IMR-90 (cell line): ENCODE data around the gene CIAO3. TPM values are rescaled to one million over a fixed set of nuclear protein-coding genes. Genes with fewer than 3 reads are reported as not detected.

ENCODE experiments used
- ATAC-seq: fragments of 200-7000 bp; cut with Tn5 transposase; 2 replicates; pipeline ENCODE4 v1.9.1; 2020; ENCODE audit warnings: low read depth, mild to moderate bottlenecking, moderate library complexity
- BruUV-seq: library from RNA; stranded (reverse); fragments of 400-500 nt; replicated peaks from 2 replicates; lab custom pipeline; 2021; lab: Mats Ljungman, UMichigan
- CTCF ChIA-PET: fragments of 300-600 bp; formaldehyde crosslinking; extraction: SDS; loops from one replicate; lab custom pipeline; 2021; ENCODE audit warnings: antibody characterized with exemption; lab: Yijun Ruan, JAX
- POLR2A ChIA-PET: fragments of 300-600 bp; sonication (Branson Sonifier 250); formaldehyde crosslinking; loops from one replicate; lab custom pipeline; 2022; ENCODE audit warnings: antibody characterized with exemption; ENCODE audit not compliant: unreplicated experiment; lab: Charles Lee
- DNase-seq: peaks from one replicate; pipeline ENCODE4 v3.0.0; 2013
- H2AFZ ChIP-seq: replicated peaks from 2 replicates; pipeline ENCODE3; 2013; ENCODE audit warnings: low read length, mild to moderate bottlenecking; ENCODE audit not compliant: poor library complexity
- H2AK5ac ChIP-seq: 2 replicates; pipeline ENCODE4 v1.6.1; 2013; ENCODE audit warnings: low read depth, low read length, inconsistent platforms
- H2AK9ac ChIP-seq: replicated peaks from 2 replicates; pipeline ENCODE3; 2013; ENCODE audit warnings: mild to moderate bottlenecking, low read depth, low read length, moderate library complexity; ENCODE audit not compliant: poor library complexity
- H2BK120ac ChIP-seq: 2 replicates; pipeline ENCODE4 v1.6.1; 2013; ENCODE audit warnings: low read depth, low read length, inconsistent platforms
- H2BK15ac ChIP-seq: 3 replicates; pipeline ENCODE4 v1.6.1; 2013; ENCODE audit warnings: low read depth, low read length, inconsistent platforms
- H2BK20ac ChIP-seq: 2 replicates; pipeline ENCODE4 v1.6.1; 2013; ENCODE audit warnings: low read depth, mild to moderate bottlenecking, inconsistent platforms, low read length, moderate library complexity
- H2BK5ac ChIP-seq: 2 replicates; pipeline ENCODE4 v1.6.1; 2013; ENCODE audit warnings: mild to moderate bottlenecking, low read depth, low read length, inconsistent platforms; ENCODE audit not compliant: poor library complexity, severe bottlenecking
- H3K14ac ChIP-seq: replicated peaks from 2 replicates; pipeline ENCODE4 v1.6.1; 2013; ENCODE audit warnings: low read depth, low read length, inconsistent platforms
- H3K18ac ChIP-seq: 2 replicates; pipeline ENCODE4 v1.6.1; 2013; ENCODE audit warnings: low read depth, low read length, control low read depth
- H3K23ac ChIP-seq: 2 replicates; pipeline ENCODE4 v1.6.1; 2013; ENCODE audit warnings: low read depth, low read length, inconsistent platforms
- H3K27ac ChIP-seq: 2 replicates; pipeline ENCODE4 v1.5.1; 2013; ENCODE audit warnings: mild to moderate bottlenecking, control low read depth, low read length; ENCODE audit not compliant: insufficient read depth
- H3K27me3 ChIP-seq: 2 replicates; pipeline ENCODE4 v1.6.1; 2013; ENCODE audit warnings: low read length; ENCODE audit not compliant: control insufficient read depth, insufficient read depth
- H3K36me3 ChIP-seq: 2 replicates; pipeline ENCODE4 v1.6.1; 2013; ENCODE audit warnings: low read length, mixed read lengths; ENCODE audit not compliant: control insufficient read depth, insufficient read depth
- H3K4ac ChIP-seq: 2 replicates; pipeline ENCODE4 v1.6.1; 2013; ENCODE audit warnings: low read depth, low read length, inconsistent platforms
- H3K4me1 ChIP-seq: 2 replicates; pipeline ENCODE4 v1.6.1; 2013; ENCODE audit warnings: low read length, mixed read lengths; ENCODE audit not compliant: control insufficient read depth, insufficient read depth
- H3K4me2 ChIP-seq: 2 replicates; pipeline ENCODE4 v1.6.1; 2013; ENCODE audit warnings: low read depth, mild to moderate bottlenecking, control low read depth, low read length, moderate library complexity
- H3K4me3 ChIP-seq: 2 replicates; pipeline ENCODE4 v1.5.1; 2013; ENCODE audit warnings: low read depth, mild to moderate bottlenecking, control low read depth, low read length, moderate library complexity; ENCODE audit not compliant: insufficient read depth
- H3K56ac ChIP-seq: 2 replicates; pipeline ENCODE4 v1.6.1; 2013; ENCODE audit warnings: low read length, inconsistent platforms; ENCODE audit not compliant: insufficient read depth; ENCODE audit errors: extremely low read depth
- H3K79me1 ChIP-seq, 2 experiments: 2 replicates each; pipeline ENCODE4 v1.6.1; 2013; ENCODE audit warnings: low read length in 2 of 2, inconsistent platforms in 1 of 2, low read depth in 1 of 2
- H3K9ac ChIP-seq: 2 replicates; pipeline ENCODE4 v1.6.1; 2013; ENCODE audit warnings: low read depth, low read length, control low read depth
- H3K9me1 ChIP-seq: 2 replicates; pipeline ENCODE4 v1.6.1; 2013; ENCODE audit warnings: low read length, inconsistent platforms; ENCODE audit not compliant: insufficient read depth
- H3K9me3 ChIP-seq: 2 replicates; pipeline ENCODE4 v1.6.1; 2013; ENCODE audit warnings: low read length; ENCODE audit not compliant: control insufficient read depth, insufficient read depth
- H4K20me1 ChIP-seq: 2 replicates; pipeline ENCODE4 v1.6.1; 2013; ENCODE audit warnings: low read length, inconsistent platforms; ENCODE audit not compliant: insufficient read depth
- H4K5ac ChIP-seq: 2 replicates; pipeline ENCODE4 v1.6.1; 2013; ENCODE audit warnings: mild to moderate bottlenecking, low read depth, low read length, control low read depth
- H4K8ac ChIP-seq, 2 experiments: 2 replicates each; pipeline ENCODE4 v1.6.1; 2013; ENCODE audit warnings: low read depth in 2 of 2, low read length in 2 of 2, control low read depth in 1 of 2, inconsistent platforms in 1 of 2
- H4K91ac ChIP-seq: 2 replicates; pipeline ENCODE4 v1.6.1; 2013; ENCODE audit warnings: low read depth, low read length, inconsistent platforms; ENCODE audit not compliant: insufficient read depth
- BHLHE40 ChIP-seq: fragments of 150-350 bp; IDR thresholded peaks from 2 replicates; pipeline ENCODE4 v1.6.1; 2016; ENCODE audit warnings: mild to moderate bottlenecking, low read depth, low read length
- CEBPB ChIP-seq: IDR thresholded peaks from 2 replicates; pipeline ENCODE4 v1.6.1; 2012; ENCODE audit warnings: low read depth, low read length, improper control_type of control experiment
- CHD1 ChIP-seq: IDR thresholded peaks from 2 replicates; pipeline ENCODE4 v1.6.1; 2012; ENCODE audit warnings: low read depth, low read length, improper control_type of control experiment
- CTCF ChIP-seq: conservative IDR thresholded peaks from 2 replicates; pipeline ENCODE4 v1.5.1; 2012; ENCODE audit warnings: mild to moderate bottlenecking, low read depth, low read length, improper control_type of control experiment
- ELK1 ChIP-seq: fragments of 150-350 bp; IDR thresholded peaks from 2 replicates; pipeline ENCODE4 v1.6.1; 2016; ENCODE audit warnings: low read depth, mild to moderate bottlenecking, low read length, moderate library complexity, borderline replicate concordance
- FOS ChIP-seq: fragments of 150-350 bp; IDR thresholded peaks from 2 replicates; pipeline ENCODE4 v1.6.1; 2016; ENCODE audit warnings: low read depth, low read length
- MAFK ChIP-seq: IDR thresholded peaks from 2 replicates; pipeline ENCODE4 v1.6.1; 2012; ENCODE audit warnings: low read depth, low read length, improper control_type of control experiment
- MAZ ChIP-seq: IDR thresholded peaks from 2 replicates; pipeline ENCODE4 v1.6.1; 2012; ENCODE audit warnings: low read depth, mild to moderate bottlenecking, low read length, improper control_type of control experiment, moderate library complexity, borderline replicate concordance
- MXI1 ChIP-seq: IDR thresholded peaks from 2 replicates; pipeline ENCODE4 v1.6.1; 2012; ENCODE audit warnings: low read depth, mild to moderate bottlenecking, low read length, moderate library complexity, borderline replicate concordance
- NFE2L2 ChIP-seq: fragments of 150-350 bp; IDR thresholded peaks from 2 replicates; pipeline ENCODE4 v1.6.1; 2016; ENCODE audit warnings: low read depth, mild to moderate bottlenecking, low read length
- POLR2A ChIP-seq: IDR thresholded peaks from 2 replicates; pipeline ENCODE4 v1.6.1; 2012; ENCODE audit warnings: mild to moderate bottlenecking, low read depth, low read length
- RAD21 ChIP-seq: IDR thresholded peaks from 2 replicates; pipeline ENCODE4 v1.6.1; 2012; ENCODE audit warnings: low read length, improper control_type of control experiment
- RCOR1 ChIP-seq: IDR thresholded peaks from 2 replicates; pipeline ENCODE4 v1.6.1; 2012; ENCODE audit warnings: mild to moderate bottlenecking, low read length, improper control_type of control experiment; ENCODE audit not compliant: insufficient replicate concordance
- RFX5 ChIP-seq: IDR thresholded peaks from 2 replicates; pipeline ENCODE4 v1.8.0; 2012; ENCODE audit warnings: low read depth, mild to moderate bottlenecking, low read length, moderate library complexity
- SMC3 ChIP-seq: fragments of 150-350 bp; IDR thresholded peaks from 2 replicates; pipeline ENCODE4 v1.6.1; 2016; ENCODE audit warnings: low read depth, mild to moderate bottlenecking, antibody characterized with exemption, low read length, moderate library complexity
- USF2 ChIP-seq: fragments of 150-350 bp; IDR thresholded peaks from 2 replicates; pipeline ENCODE4 v1.6.1; 2017; ENCODE audit warnings: mild to moderate bottlenecking, antibody characterized with exemption, low read length, low read depth
- WGBS, 2 experiments: methylation state at CpG; one replicate each; pipeline versions ENCODE4 v1.1.5 to v1.1.7; 2013; ENCODE audit warnings: missing lambda C conversion rate in 2 of 2; ENCODE audit not compliant: insufficient read length in 1 of 2; ENCODE audit errors: extremely low coverage in 2 of 2; 5-methylcytosine and 5-hydroxymethylcytosine counted together
- dilution Hi-C: fragments of 300-500 bp; cut with HindIII; formaldehyde crosslinking; loops from one replicate; pipeline ENCODE4 v1.14.3; 2018; ENCODE audit warnings: low sequenced_read_pairs; ENCODE audit not compliant: unreplicated experiment
- in situ Hi-C: fragments of 300-500 bp; cut with MboI; formaldehyde crosslinking; loops from 3 replicates; pipeline ENCODE4 v1.14.3; 2019; ENCODE audit warnings: low sequenced_read_pairs, inconsistent platforms, mixed read lengths
- intact Hi-C: fragments of 100-400 bp; cut with micrococcal nuclease; formaldehyde crosslinking; loops from 2 replicates; pipeline ENCODE4 v1.10.0; 2022
- polyA plus RNA-seq, 3 experiments: library from polyadenylated mRNA; depleted of rRNA; stranded (reverse); fragments of >200 nt; gene quantifications; 2 replicates each; pipeline ENCODE4 v1.2.3, GENCODE V29; 2012; ENCODE audit warnings: low replicate concordance in 1 of 3
- total RNA-seq: library from RNA; depleted of rRNA; stranded (reverse); fragments of >200 nt; gene quantifications from 2 replicates; pipeline ENCODE4 v1.2.3, GENCODE V29; 2012

CIAO3 gene
- total and polyA plus RNA-seq, 2 of the 4 experiments (the other 2 are of a cell fraction): 17.0 to 20.2 TPM

GRCh38 chr16:776824-777223 lies 36.0 kb upstream of the CIAO3 start:
- H3K4me3 ChIP-seq: no peak overlapping the region
- ChIA-PET CTCF (no interaction called here), POLR2A (no interaction called here)
- no peak overlapping the region for H3K4ac ChIP-seq
- BruUV-seq: no TSS peak
- H3K9ac ChIP-seq: no peak overlapping the region
- no peaks in the 10 kb centered on the region for H3K36me3 ChIP-seq
- H3K27me3 ChIP-seq: peaks cover 9% of the 10 kb centered on the region; the same call in 1 of the 2 replicates
- H3K4me2 ChIP-seq: no peak overlapping the region
- no peak overlapping the region for H3K27ac ChIP-seq
- 90% methylated on average over 5 of the region's 9 CpGs; no CpG with 5 or more reads in 1 of the 2 experiments for whole genome bisulfite sequencing, 2 experiments
- no peak overlapping the region for H2BK20ac ChIP-seq
- no peak overlapping the region for H2BK5ac ChIP-seq
- no peak overlapping the region for H3K56ac ChIP-seq
- in situ Hi-C loops: no loop called here
- no peaks in the 10 kb centered on the region for H3K4me1 ChIP-seq
- no peak overlapping the region for H2AK9ac ChIP-seq
- ATAC-seq (no peak), DNase-seq (no peak)
- no peak overlapping the region for H4K8ac ChIP-seq
- TF ChIP-seq ELK1 (no peak), RAD21 (no peak), SMC3 (no peak), FOS (no peak), MAZ (no peak), RFX5 (no peak), USF2 (no peak), RCOR1 (no peak), CTCF (no peak), MAFK (no peak), CHD1 (no peak), POLR2A (no peak), MXI1 (no peak), NFE2L2 (no peak), BHLHE40 (no peak), CEBPB (no peak)
- H2BK15ac ChIP-seq: no peak overlapping the region
- H4K20me1 ChIP-seq: no peaks in the 10 kb centered on the region
- no peak overlapping the region for H2AFZ ChIP-seq
- H3K9me3 ChIP-seq: no peaks in the 10 kb centered on the region
- no peak overlapping the region for H3K14ac ChIP-seq
- no peak overlapping the region for H3K23ac ChIP-seq
- H2BK120ac ChIP-seq: no peak overlapping the region
- H2AK5ac ChIP-seq: no peak overlapping the region
- no peak overlapping the region for H4K5ac ChIP-seq
- dilution Hi-C loops: no loop called here
- no peak overlapping the region for H3K18ac ChIP-seq
- intact Hi-C loops: no loop called here
- H4K91ac ChIP-seq: no peak overlapping the region
- H3K9me1 ChIP-seq: no peaks in the 10 kb centered on the region
- H3K79me1 ChIP-seq: no peaks in the 10 kb centered on the region
